HepG2 (cell line): ENCODE measurements around the gene NUP107. TPM values are rescaled to one million over a fixed set of nuclear protein-coding genes. Genes with fewer than 3 reads are reported as not detected.
A peak's percentile ranks its signal among the peaks of the same experiment; 100 is the strongest.

Experiments used
- ATM ChIP-seq: fragments of 450-650 bp; IDR thresholded peaks from 2 replicates; pipeline ENCODE4 v1.7.1; 2017; ENCODE audit warnings: mild to moderate bottlenecking, borderline replicate concordance
- HHEX ChIP-seq: IDR thresholded peaks from 2 replicates; pipeline ENCODE4 v1.6.1; 2016; ENCODE audit warnings: control low read depth
- HMG20A ChIP-seq: IDR thresholded peaks from 2 replicates; pipeline ENCODE4 v1.6.1; 2016; ENCODE audit warnings: borderline replicate concordance
- LCORL ChIP-seq, 2 experiments: fragments of 450-650 bp in 1 of 2; sonication (generic) in 1 of 2; formaldehyde crosslinking in 1 of 2; IDR thresholded peaks; 2 replicates each; pipeline versions ENCODE4 v1.5.0 to v1.6.1; 2017 to 2020; ENCODE audit warnings: antibody characterized with exemption in 1 of 2, missing genetic modification reagents in 1 of 2
- PHF5A ChIP-seq: IDR thresholded peaks from one replicate; pipeline ENCODE4 v1.6.1; 2018; ENCODE audit warnings: low read depth, missing genetic modification reagents; ENCODE audit not compliant: unreplicated experiment
- POLR2A ChIP-seq, 2 experiments: IDR thresholded peaks; 2 replicates each; pipeline ENCODE4 v1.6.1; 2011; ENCODE audit warnings: low read depth in 2 of 2, low read length in 2 of 2, mild to moderate bottlenecking in 1 of 2, moderate library complexity in 1 of 2; ENCODE audit not compliant: insufficient read depth in 1 of 2
- ZNF225 ChIP-seq: sonication (generic); formaldehyde crosslinking; IDR thresholded peaks from 2 replicates; pipeline ENCODE4 v1.4.0; 2020; ENCODE audit warnings: mild to moderate bottlenecking, missing genetic modification reagents
- ZNF235 ChIP-seq: sonication (generic); formaldehyde crosslinking; IDR thresholded peaks from 2 replicates; pipeline ENCODE4 v1.8.1; 2023; ENCODE audit warnings: mild to moderate bottlenecking, missing genetic modification reagents, borderline replicate concordance
- ZNF670 ChIP-seq: sonication (generic); formaldehyde crosslinking; IDR thresholded peaks from 2 replicates; pipeline ENCODE4 v1.8.0; 2022; ENCODE audit warnings: mild to moderate bottlenecking, missing genetic modification reagents, borderline replicate concordance
- ZNF768 ChIP-seq: sonication (generic); formaldehyde crosslinking; IDR thresholded peaks from 2 replicates; pipeline ENCODE4 v1.4.0; 2020; ENCODE audit warnings: missing genetic modification reagents
- ZNF776 ChIP-seq: sonication (generic); formaldehyde crosslinking; IDR thresholded peaks from 2 replicates; pipeline ENCODE4 v1.4.0; 2020; ENCODE audit warnings: mild to moderate bottlenecking, missing genetic modification reagents
- polyA plus RNA-seq, 8 experiments: library from polyadenylated mRNA; depleted of rRNA in 3 of 8; stranded (reverse) in 7 of 8; unstranded in 1 of 8; fragments of >200 nt; fragmentation: Illumina TruSeq in 4 of 8; extraction: Trizol in 4 of 8; gene quantifications; 2 replicates each; pipeline versions ENCODE4 v1.2.1 to v1.2.3, GENCODE V29; 2011 to 2016; ENCODE audit warnings: low read depth in 4 of 8, missing spikeins in 1 of 8, mixed read lengths in 1 of 8; ENCODE audit not compliant: insufficient read depth in 1 of 8
- total RNA-seq, 5 experiments: library from RNA; depleted of rRNA; stranded (reverse); fragments of >200 nt; fragmentation: Illumina TruSeq; extraction: Trizol; gene quantifications; 2 replicates each; pipeline ENCODE4 v1.2.3, GENCODE V29; 2016; ENCODE audit warnings: low read depth in 1 of 5
- TF ChIP-seq, protein P1 (sequence below): sonication (generic); formaldehyde crosslinking; IDR thresholded peaks from 2 replicates; pipeline ENCODE4 v1.4.0; 2020; ENCODE audit warnings: missing genetic modification reagents
- TF ChIP-seq, protein P2 (sequence below): IDR thresholded peaks from 2 replicates; pipeline ENCODE4 v1.6.1; 2016; ENCODE audit warnings: low read depth, missing genetic modification reagents, missing compliant biosample characterization
- TF ChIP-seq, protein P3 (sequence below), 2 experiments: sonication (generic) in 1 of 2; formaldehyde crosslinking in 1 of 2; IDR thresholded peaks; 2 replicates each; pipeline versions ENCODE4 v1.4.0 to v1.6.1; 2018 to 2020; ENCODE audit warnings: missing genetic modification reagents in 2 of 2, borderline replicate concordance in 1 of 2, low read depth in 1 of 2, mild to moderate bottlenecking in 1 of 2, missing biosample characterization in 1 of 2

The NUP107 gene
- total and polyA plus RNA-seq, 2 of the 13 experiments (the other 11 are each of a cell fraction or from before 2014, with no cell fraction given) = 54.7 to 100 TPM

GRCh38 chr12:68686595-68687521 lies at the start of gene NUP107 (continued):
- TF ChIP-seq, protein P1, sequence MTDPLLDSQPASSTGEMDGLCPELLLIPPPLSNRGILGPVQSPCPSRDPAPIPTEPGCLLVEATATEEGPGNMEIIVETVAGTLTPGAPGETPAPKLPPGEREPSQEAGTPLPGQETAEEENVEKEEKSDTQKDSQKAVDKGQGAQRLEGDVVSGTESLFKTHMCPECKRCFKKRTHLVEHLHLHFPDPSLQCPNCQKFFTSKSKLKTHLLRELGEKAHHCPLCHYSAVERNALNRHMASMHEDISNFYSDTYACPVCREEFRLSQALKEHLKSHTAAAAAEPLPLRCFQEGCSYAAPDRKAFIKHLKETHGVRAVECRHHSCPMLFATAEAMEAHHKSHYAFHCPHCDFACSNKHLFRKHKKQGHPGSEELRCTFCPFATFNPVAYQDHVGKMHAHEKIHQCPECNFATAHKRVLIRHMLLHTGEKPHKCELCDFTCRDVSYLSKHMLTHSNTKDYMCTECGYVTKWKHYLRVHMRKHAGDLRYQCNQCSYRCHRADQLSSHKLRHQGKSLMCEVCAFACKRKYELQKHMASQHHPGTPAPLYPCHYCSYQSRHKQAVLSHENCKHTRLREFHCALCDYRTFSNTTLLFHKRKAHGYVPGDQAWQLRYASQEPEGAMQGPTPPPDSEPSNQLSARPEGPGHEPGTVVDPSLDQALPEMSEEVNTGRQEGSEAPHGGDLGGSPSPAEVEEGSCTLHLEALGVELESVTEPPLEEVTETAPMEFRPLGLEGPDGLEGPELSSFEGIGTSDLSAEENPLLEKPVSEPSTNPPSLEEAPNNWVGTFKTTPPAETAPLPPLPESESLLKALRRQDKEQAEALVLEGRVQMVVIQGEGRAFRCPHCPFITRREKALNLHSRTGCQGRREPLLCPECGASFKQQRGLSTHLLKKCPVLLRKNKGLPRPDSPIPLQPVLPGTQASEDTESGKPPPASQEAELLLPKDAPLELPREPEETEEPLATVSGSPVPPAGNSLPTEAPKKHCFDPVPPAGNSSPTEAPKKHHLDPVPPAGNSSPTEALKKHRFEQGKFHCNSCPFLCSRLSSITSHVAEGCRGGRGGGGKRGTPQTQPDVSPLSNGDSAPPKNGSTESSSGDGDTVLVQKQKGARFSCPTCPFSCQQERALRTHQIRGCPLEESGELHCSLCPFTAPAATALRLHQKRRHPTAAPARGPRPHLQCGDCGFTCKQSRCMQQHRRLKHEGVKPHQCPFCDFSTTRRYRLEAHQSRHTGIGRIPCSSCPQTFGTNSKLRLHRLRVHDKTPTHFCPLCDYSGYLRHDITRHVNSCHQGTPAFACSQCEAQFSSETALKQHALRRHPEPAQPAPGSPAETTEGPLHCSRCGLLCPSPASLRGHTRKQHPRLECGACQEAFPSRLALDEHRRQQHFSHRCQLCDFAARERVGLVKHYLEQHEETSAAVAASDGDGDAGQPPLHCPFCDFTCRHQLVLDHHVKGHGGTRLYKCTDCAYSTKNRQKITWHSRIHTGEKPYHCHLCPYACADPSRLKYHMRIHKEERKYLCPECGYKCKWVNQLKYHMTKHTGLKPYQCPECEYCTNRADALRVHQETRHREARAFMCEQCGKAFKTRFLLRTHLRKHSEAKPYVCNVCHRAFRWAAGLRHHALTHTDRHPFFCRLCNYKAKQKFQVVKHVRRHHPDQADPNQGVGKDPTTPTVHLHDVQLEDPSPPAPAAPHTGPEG (CRISPR knock-in tag) = no peak
- TF ChIP-seq PHF5A (CRISPR knock-in tag) = peak; percentile 89
- 0 out of 2 replicates have a peak, but pooled peaks have one; percentile 80 for TF ChIP-seq ZNF225 (CRISPR knock-in tag)
- no peak for TF ChIP-seq HHEX (CRISPR knock-in tag)
- TF ChIP-seq ATM = no peak
- TF ChIP-seq ZNF776 (CRISPR knock-in tag) = no peak
- TF ChIP-seq ZNF235 = no peak
- peak; percentile 70 to 89 for TF ChIP-seq POLR2A (IDR thresholded peaks at IDR 0.05; ENCODE audit: insufficient read depth in 1 of 2, low read depth in 2 of 2, low read length in 2 of 2)
- TF ChIP-seq, protein P2, sequence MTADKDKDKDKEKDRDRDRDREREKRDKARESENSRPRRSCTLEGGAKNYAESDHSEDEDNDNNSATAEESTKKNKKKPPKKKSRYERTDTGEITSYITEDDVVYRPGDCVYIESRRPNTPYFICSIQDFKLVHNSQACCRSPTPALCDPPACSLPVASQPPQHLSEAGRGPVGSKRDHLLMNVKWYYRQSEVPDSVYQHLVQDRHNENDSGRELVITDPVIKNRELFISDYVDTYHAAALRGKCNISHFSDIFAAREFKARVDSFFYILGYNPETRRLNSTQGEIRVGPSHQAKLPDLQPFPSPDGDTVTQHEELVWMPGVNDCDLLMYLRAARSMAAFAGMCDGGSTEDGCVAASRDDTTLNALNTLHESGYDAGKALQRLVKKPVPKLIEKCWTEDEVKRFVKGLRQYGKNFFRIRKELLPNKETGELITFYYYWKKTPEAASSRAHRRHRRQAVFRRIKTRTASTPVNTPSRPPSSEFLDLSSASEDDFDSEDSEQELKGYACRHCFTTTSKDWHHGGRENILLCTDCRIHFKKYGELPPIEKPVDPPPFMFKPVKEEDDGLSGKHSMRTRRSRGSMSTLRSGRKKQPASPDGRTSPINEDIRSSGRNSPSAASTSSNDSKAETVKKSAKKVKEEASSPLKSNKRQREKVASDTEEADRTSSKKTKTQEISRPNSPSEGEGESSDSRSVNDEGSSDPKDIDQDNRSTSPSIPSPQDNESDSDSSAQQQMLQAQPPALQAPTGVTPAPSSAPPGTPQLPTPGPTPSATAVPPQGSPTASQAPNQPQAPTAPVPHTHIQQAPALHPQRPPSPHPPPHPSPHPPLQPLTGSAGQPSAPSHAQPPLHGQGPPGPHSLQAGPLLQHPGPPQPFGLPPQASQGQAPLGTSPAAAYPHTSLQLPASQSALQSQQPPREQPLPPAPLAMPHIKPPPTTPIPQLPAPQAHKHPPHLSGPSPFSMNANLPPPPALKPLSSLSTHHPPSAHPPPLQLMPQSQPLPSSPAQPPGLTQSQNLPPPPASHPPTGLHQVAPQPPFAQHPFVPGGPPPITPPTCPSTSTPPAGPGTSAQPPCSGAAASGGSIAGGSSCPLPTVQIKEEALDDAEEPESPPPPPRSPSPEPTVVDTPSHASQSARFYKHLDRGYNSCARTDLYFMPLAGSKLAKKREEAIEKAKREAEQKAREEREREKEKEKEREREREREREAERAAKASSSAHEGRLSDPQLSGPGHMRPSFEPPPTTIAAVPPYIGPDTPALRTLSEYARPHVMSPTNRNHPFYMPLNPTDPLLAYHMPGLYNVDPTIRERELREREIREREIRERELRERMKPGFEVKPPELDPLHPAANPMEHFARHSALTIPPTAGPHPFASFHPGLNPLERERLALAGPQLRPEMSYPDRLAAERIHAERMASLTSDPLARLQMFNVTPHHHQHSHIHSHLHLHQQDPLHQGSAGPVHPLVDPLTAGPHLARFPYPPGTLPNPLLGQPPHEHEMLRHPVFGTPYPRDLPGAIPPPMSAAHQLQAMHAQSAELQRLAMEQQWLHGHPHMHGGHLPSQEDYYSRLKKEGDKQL = no peak
- no peak for TF ChIP-seq LCORL (IDR thresholded peaks at IDR 0.05)
- peak; percentile 71 for TF ChIP-seq LCORL (CRISPR knock-in tag; IDR thresholded peaks at IDR 0.05)
- TF ChIP-seq, protein P3, sequence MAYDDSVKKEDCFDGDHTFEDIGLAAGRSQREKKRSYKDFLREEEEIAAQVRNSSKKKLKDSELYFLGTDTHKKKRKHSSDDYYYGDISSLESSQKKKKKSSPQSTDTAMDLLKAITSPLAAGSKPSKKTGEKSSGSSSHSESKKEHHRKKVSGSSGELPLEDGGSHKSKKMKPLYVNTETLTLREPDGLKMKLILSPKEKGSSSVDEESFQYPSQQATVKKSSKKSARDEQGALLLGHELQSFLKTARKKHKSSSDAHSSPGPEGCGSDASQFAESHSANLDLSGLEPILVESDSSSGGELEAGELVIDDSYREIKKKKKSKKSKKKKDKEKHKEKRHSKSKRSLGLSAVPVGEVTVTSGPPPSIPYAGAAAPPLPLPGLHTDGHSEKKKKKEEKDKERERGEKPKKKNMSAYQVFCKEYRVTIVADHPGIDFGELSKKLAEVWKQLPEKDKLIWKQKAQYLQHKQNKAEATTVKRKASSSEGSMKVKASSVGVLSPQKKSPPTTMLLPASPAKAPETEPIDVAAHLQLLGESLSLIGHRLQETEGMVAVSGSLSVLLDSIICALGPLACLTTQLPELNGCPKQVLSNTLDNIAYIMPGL (CRISPR knock-in tag; IDR thresholded peaks at IDR 0.05; ENCODE audit: borderline replicate concordance in 1 of 2, low read depth in 1 of 2) = peak; percentile 75 to 92
- TF ChIP-seq ZNF768 (CRISPR knock-in tag) = 0 out of 2 replicates have a peak, but pooled peaks have one; percentile 16
- TF ChIP-seq ZNF670 = peak; percentile 92
- TF ChIP-seq HMG20A (CRISPR knock-in tag) = no peak; the same call in 1 of the 2 replicates
